SK-N-SH treated with all-trans-retinoic acid at 6 μM for 48 hours (cell line): ENCODE results near the gene DLG2.
"Not testable (repeated sequence)": the region's sequence is repeated elsewhere in the genome, so short reads cannot be mapped to it uniquely, and the experiment has no call there.

Source experiments
- ATAC-seq: fragments of 200-7000 bp; cut with Tn5 transposase; 3 replicates; pipeline ENCODE4 v1.9.1; 2020; ENCODE audit warnings: mild to moderate bottlenecking, moderate library complexity
- ARNTL ChIP-seq: fragments of 450-650 bp; formaldehyde crosslinking; IDR thresholded peaks from 2 replicates; pipeline ENCODE4 v1.5.0; 2020; ENCODE audit warnings: low read depth, mild to moderate bottlenecking, moderate library complexity, borderline replicate concordance
- BACH2 ChIP-seq: fragments of 250-450 bp; sonication (Bioruptor Pico); IDR thresholded peaks from 2 replicates; pipeline ENCODE4 v1.9.0; 2021; ENCODE audit warnings: mild to moderate bottlenecking, borderline replicate concordance
- CREB5 ChIP-seq: fragments of 250-450 bp; sonication (Bioruptor Pico); IDR thresholded peaks from 2 replicates; pipeline ENCODE4 v1.5.1; 2020; ENCODE audit warnings: low read depth, mild to moderate bottlenecking, moderate library complexity
- CSDC2 ChIP-seq: fragments of 250-450 bp; sonication (Bioruptor Pico); IDR thresholded peaks from 2 replicates; pipeline ENCODE4 v1.5.0; 2020; ENCODE audit warnings: mild to moderate bottlenecking, moderate library complexity
- CSRNP3 ChIP-seq: fragments of 250-450 bp; sonication (Bioruptor Pico); IDR thresholded peaks from 2 replicates; pipeline ENCODE4 v1.5.1; 2021; ENCODE audit warnings: mild to moderate bottlenecking, moderate library complexity
- ESRRG ChIP-seq: fragments of 250-450 bp; sonication (Bioruptor Pico); IDR thresholded peaks from 2 replicates; pipeline ENCODE4 v1.6.1; 2021; ENCODE audit warnings: mild to moderate bottlenecking
- GLIS3 ChIP-seq: fragments of 250-450 bp; sonication (Bioruptor Pico); IDR thresholded peaks from 2 replicates; pipeline ENCODE4 v1.5.0; 2020; ENCODE audit warnings: mild to moderate bottlenecking, moderate library complexity
- ISL1 ChIP-seq: fragments of 250-450 bp; sonication (Bioruptor Pico); IDR thresholded peaks from 2 replicates; pipeline ENCODE4 v2.1.2; 2022; ENCODE audit warnings: mild to moderate bottlenecking, moderate library complexity
- OSR1 ChIP-seq: fragments of 250-450 bp; sonication (Bioruptor Pico); IDR thresholded peaks from 2 replicates; pipeline ENCODE4 v1.8.0; 2022; ENCODE audit warnings: moderate library complexity, mild to moderate bottlenecking, inconsistent platforms
- PATZ1 ChIP-seq: fragments of 250-450 bp; sonication (Bioruptor Pico); IDR thresholded peaks from 2 replicates; pipeline ENCODE4 v1.8.0; 2020; ENCODE audit warnings: mild to moderate bottlenecking, moderate library complexity, borderline replicate concordance
- POU6F1 ChIP-seq: fragments of 250-450 bp; sonication (Bioruptor Pico); IDR thresholded peaks from 2 replicates; pipeline ENCODE4 v1.8.0; 2021; ENCODE audit warnings: low read depth, mild to moderate bottlenecking, moderate library complexity, borderline replicate concordance
- PPARA ChIP-seq: fragments of 250-450 bp; sonication (Bioruptor Pico); IDR thresholded peaks from 2 replicates; pipeline ENCODE4 v1.5.0; 2020; ENCODE audit warnings: mild to moderate bottlenecking, borderline replicate concordance
- RARB ChIP-seq: fragments of 250-450 bp; sonication (Bioruptor Pico); IDR thresholded peaks from 2 replicates; pipeline ENCODE4 v1.8.0; 2021; ENCODE audit warnings: mild to moderate bottlenecking, moderate library complexity
- SNAI2 ChIP-seq: fragments of 250-450 bp; sonication (Bioruptor Pico); IDR thresholded peaks from 2 replicates; pipeline ENCODE4 v1.5.0; 2020; ENCODE audit warnings: mild to moderate bottlenecking, moderate library complexity
- TCF4 ChIP-seq: fragments of 250-450 bp; sonication (Bioruptor Pico); IDR thresholded peaks from 2 replicates; pipeline ENCODE4 v1.8.0; 2021; ENCODE audit warnings: mild to moderate bottlenecking, moderate library complexity, borderline replicate concordance
- TOX ChIP-seq: fragments of 250-450 bp; sonication (Bioruptor Pico); IDR thresholded peaks from 2 replicates; pipeline ENCODE4 v1.8.0; 2021; ENCODE audit warnings: mild to moderate bottlenecking, moderate library complexity, borderline replicate concordance
- TSHZ2 ChIP-seq: fragments of 250-450 bp; sonication (Bioruptor Pico); IDR thresholded peaks from 2 replicates; pipeline ENCODE4 v1.5.0; 2020; ENCODE audit warnings: mild to moderate bottlenecking, moderate library complexity
- ZC3H10 ChIP-seq: fragments of 250-450 bp; sonication (Bioruptor Pico); IDR thresholded peaks from 2 replicates; pipeline ENCODE4 v1.5.1; 2021; ENCODE audit warnings: mild to moderate bottlenecking, moderate library complexity
- ZFP3 ChIP-seq: fragments of 250-450 bp; sonication (Bioruptor Pico); IDR thresholded peaks from 2 replicates; pipeline ENCODE4 v1.5.0; 2020; ENCODE audit warnings: mild to moderate bottlenecking, moderate library complexity
- ZFP30 ChIP-seq: fragments of 450-650 bp; formaldehyde crosslinking; IDR thresholded peaks from 2 replicates; pipeline ENCODE4 v1.5.0; 2022; ENCODE audit warnings: mild to moderate bottlenecking, moderate library complexity
- ZNF565 ChIP-seq: fragments of 450-650 bp; formaldehyde crosslinking; conservative IDR thresholded peaks from 2 replicates; pipeline ENCODE4 v1.5.0; 2020; ENCODE audit warnings: low read depth, mild to moderate bottlenecking, moderate library complexity
- ZNF70 ChIP-seq: fragments of 450-650 bp; formaldehyde crosslinking; IDR thresholded peaks from 2 replicates; pipeline ENCODE4 v1.5.0; 2020; ENCODE audit warnings: mild to moderate bottlenecking, moderate library complexity
- ZNF8 ChIP-seq: fragments of 450-650 bp; formaldehyde crosslinking; IDR thresholded peaks from 2 replicates; pipeline ENCODE4 v1.5.0; 2020; ENCODE audit warnings: mild to moderate bottlenecking, moderate library complexity

DLG2 gene

GRCh38 chr11:85114786-85115185, 512.4 kb downstream of the DLG2 start:
- no peak for TF ChIP-seq BACH2 (CRISPR knock-in tag)
- TF ChIP-seq PATZ1, result no peak
- no peak for TF ChIP-seq PPARA (CRISPR knock-in tag)
- TF ChIP-seq OSR1, result no peak
- TF ChIP-seq ESRRG (CRISPR knock-in tag), result no peak
- no peak for TF ChIP-seq SNAI2
- no peak for TF ChIP-seq ZFP30
- TF ChIP-seq RARB, result no peak
- TF ChIP-seq ZNF8, result no peak
- TF ChIP-seq CSDC2 (CRISPR knock-in tag), result no peak
- no peak for TF ChIP-seq TSHZ2 (CRISPR knock-in tag)
- ATAC-seq, result no peak

GRCh38 chr11:85110246-85110645, 516.9 kb downstream of the DLG2 start:
- not testable (repeated sequence) for ATAC-seq

- ATAC-seq, result no peak
- TF ChIP-seq ZNF8 (no peak), ZNF70 (CRISPR knock-in tag) (no peak), ZNF565 (no peak), PPARA (CRISPR knock-in tag) (no peak), ZC3H10 (CRISPR knock-in tag) (no peak), ZFP3 (CRISPR knock-in tag) (no peak), TOX (no peak), ZFP30 (no peak), CSRNP3 (CRISPR knock-in tag) (no peak), GLIS3 (CRISPR knock-in tag) (no peak), TCF4 (CRISPR knock-in tag) (no peak), SNAI2 (no peak), ESRRG (CRISPR knock-in tag) (no peak)
Measured at GRCh38 chr11:85109141-85109540, 518.0 kb downstream of the DLG2 start.

- no peak for ATAC-seq
- TF ChIP-seq ZNF70 (CRISPR knock-in tag) (no peak), ZFP30 (no peak), BACH2 (CRISPR knock-in tag) (no peak), ARNTL (CRISPR knock-in tag) (no peak), ZFP3 (CRISPR knock-in tag) (no peak), CSDC2 (CRISPR knock-in tag) (no peak), PATZ1 (no peak), POU6F1 (CRISPR knock-in tag) (no peak), CREB5 (no peak), RARB (no peak), ISL1 (CRISPR knock-in tag) (no peak), TSHZ2 (CRISPR knock-in tag) (no peak), ZNF8 (no peak), TOX (no peak), SNAI2 (no peak), PPARA (CRISPR knock-in tag) (no peak)
Measured at GRCh38 chr11:85105868-85106267, 521.3 kb downstream of the DLG2 start.
